ENCODE results near the gene IRX2.

The IRX2 gene

DNA sequence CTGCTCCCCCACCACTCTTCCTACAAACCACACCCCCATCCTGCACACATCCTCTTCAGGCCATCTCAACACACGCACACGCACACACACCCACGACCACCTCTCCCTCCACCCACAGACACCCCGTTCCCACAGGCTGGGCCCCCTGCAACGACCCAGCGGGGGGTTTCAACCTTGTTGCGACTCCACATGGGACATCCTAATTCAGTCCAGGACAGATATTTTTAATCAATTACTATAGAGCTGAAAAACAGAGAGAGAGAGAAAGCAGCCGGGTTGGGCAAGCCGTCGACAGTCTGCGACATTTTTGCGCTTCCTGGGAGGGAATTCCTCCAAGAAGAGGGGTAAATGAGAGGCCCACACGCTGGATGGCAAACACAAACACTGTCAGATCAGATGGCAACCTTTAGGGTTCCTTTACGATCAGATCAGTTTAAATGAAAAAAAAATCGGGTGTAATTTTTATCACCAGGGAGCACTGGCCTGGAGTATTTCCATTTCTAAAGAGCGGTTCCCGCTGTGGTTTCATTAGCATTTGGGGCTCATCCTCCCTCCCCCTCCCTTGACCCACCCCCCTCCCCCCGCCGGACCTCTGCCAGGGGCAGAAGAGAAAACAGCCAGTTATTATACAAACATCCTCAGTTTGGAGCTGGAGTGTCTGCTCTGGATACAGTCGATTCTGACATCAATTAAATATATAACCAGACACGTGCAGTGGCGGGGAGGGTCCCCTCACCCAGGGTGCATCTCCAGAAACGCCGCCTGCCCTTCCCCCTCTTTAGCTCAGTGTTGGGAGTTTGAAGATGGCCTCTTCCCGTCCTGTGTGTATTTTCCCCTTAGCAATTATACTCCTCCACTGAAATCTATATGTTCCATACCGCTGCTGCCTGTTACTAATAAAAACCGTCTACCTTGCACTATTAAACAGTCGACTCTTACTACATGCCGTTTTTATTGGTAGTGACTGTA is 2.3 kb upstream of the IRX2 start:
- ChIA-PET POLR2A (no interaction called here), CTCF (no interaction called here)
- TF ChIP-seq, protein P1, sequence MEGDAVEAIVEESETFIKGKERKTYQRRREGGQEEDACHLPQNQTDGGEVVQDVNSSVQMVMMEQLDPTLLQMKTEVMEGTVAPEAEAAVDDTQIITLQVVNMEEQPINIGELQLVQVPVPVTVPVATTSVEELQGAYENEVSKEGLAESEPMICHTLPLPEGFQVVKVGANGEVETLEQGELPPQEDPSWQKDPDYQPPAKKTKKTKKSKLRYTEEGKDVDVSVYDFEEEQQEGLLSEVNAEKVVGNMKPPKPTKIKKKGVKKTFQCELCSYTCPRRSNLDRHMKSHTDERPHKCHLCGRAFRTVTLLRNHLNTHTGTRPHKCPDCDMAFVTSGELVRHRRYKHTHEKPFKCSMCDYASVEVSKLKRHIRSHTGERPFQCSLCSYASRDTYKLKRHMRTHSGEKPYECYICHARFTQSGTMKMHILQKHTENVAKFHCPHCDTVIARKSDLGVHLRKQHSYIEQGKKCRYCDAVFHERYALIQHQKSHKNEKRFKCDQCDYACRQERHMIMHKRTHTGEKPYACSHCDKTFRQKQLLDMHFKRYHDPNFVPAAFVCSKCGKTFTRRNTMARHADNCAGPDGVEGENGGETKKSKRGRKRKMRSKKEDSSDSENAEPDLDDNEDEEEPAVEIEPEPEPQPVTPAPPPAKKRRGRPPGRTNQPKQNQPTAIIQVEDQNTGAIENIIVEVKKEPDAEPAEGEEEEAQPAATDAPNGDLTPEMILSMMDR (IDR thresholded peaks at IDR 0.05; ENCODE audit: control extremely low read depth, extremely low read depth, low read depth, missing control alignments): no peak
- DNase-seq (ENCODE audit: extremely low spot score): no peak

DNA sequence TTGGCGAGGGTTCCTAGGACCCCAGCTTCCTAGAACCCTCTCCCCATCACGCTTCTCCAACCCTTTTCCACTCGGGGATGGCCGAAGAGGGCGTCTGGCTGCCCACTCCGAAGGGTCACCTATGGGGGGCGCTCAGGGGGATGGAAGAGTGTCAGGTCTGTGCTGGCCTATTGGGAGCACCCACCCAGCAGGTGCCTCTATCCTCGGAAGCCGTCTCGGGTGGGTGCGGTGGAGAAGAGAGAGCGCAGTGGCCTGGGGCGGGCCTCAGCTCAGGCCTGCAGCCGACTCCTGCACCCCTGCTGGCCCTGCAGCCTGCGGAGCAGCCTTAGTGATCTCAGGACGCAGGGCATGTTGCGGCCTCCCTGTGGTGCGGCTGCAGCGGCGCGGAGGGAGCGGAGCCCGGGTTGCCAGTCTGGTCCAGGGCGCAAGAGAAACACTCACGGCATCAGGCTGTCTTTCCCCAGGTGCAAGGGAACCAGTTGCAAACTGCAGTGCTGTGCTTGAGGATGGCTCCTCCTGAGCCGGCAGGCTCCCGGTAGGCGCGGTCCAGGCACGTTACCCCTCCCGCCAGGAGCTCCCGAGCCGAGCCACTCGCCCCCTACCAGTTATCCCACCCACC is 1.5 kb upstream of the IRX2 start:
- CTCF ChIA-PET: no interaction called here
- POLR2A ChIA-PET: no interaction called here
- TF ChIP-seq, protein P1 (IDR thresholded peaks at IDR 0.05; ENCODE audit: control extremely low read depth, extremely low read depth, low read depth, missing control alignments): no peak
- no peak for DNase-seq (ENCODE audit: extremely low spot score)

DNA sequence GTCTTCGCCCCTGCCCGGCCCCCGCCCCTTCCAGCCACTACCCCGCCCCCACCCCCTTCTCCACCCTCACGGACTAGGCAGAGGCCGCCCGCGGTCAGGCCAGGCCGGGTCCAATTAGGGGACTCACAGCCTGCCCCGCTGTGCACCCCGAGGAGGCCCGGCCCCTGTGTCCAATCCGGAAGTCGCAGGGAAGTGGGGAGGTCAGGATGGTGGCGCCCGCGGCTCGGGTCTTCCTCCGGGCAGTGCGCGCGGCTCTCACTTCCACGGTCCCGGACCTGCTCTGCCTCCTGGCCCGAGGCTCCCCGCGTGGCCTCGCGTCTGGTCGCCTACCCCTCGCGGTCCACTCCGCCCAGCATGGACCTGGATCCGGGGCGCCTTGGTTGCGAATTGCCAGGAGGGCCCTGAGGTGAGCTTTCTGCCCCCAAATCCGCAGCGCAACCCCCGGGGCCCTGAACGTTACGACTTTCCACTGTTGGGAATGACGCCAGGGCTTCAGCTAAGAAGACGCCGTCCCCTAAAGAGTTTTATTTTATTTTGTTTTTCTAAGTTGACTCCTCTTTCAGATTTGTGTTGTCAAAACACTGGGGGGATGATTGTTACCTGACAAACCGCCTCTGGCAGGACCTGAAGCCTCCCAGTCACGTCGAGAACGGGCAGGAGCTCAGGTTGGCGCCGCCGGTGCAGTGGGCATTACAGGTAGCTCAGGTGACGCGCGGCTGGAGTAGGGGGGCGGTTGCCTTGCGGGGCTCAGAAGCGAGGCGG is 763 bp upstream of the IRX2 start:
- TF ChIP-seq, protein P1 (IDR thresholded peaks at IDR 0.05; ENCODE audit: control extremely low read depth, extremely low read depth, low read depth, missing control alignments): no peak
- DNase-seq (ENCODE audit: extremely low spot score): no peak
- CTCF ChIA-PET: no interaction called here
- POLR2A ChIA-PET: no interaction called here

DNA sequence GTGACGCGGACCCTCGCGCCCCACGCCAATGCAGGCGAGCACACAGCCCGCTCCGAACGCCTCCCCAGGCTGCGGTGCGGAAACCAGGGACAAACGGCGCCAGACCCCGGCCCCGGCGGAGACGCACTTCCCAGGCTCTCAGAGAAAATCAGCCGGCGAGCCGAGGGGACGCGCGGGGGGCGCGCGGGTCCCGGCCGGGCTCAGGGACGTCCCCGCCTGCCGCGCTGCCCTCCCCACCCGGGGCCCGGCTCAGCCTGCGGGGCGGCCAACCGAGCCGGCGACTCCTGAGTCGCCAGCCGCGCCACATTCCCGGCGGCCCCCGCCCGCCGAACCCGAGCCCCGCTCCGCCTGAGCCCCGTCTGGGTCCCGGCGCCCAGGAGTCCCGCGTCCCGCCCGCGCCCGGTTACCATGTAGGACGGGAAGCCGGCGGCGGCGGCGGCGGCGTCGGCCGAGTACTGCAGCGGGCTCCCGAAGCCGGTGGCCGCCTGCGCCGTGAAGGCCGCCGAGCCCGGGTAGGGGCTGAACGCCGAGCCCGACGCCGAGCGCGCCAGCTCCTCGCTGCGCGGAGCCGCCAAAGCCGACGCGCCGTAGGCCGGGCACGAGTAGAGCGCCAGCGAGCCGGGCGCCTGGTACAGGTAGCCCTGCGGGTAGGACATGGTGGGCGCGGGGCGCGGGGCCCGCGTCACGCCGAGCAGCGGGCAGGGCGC is 566 bp downstream of the IRX2 start:
- TF ChIP-seq, protein P1 (IDR thresholded peaks at IDR 0.05; ENCODE audit: control extremely low read depth, extremely low read depth, low read depth, missing control alignments): no peak
- CTCF ChIA-PET: no interaction called here
- POLR2A ChIA-PET: no interaction called here
- DNase-seq (ENCODE audit: extremely low spot score): no peak

DNA sequence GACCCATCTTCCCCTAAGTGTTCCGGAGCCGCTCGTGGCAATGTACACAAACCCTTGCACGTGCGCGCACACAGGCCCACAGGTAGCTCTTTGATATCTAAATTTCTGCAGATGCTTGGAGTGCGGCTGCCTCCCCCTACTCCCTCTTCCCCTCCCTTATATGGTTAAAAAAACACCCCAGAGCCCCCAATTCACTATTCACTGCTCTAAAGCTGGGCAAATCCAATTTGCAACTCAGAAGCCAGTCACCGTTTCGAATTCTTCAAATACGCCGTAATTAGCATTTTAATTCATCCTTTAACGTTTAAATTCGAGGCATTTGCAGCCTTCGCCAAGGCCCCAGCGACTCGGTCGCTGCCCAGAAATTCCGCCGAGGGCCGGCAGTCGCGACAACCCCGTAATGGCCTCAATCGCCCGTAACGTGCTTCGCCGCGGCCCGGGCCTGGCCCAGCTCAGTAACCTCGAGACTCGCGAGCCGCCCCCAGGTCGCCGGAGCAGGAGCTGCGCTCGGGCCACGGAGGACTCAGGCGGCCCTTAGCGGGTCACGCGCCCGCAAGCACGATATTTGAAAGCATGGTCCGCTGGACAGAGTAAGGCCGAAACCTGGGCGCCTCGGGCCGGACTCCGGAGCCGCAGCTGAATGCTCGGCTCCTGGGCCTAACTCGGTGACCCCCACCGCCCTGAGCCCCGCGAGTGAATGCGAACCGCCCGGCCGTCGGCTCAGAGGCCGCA is 1.3 kb downstream of the IRX2 start:
- no peak for DNase-seq (ENCODE audit: extremely low spot score)
- POLR2A ChIA-PET: no interaction called here
- CTCF ChIA-PET: no interaction called here
- TF ChIP-seq, protein P1 (IDR thresholded peaks at IDR 0.05; ENCODE audit: control extremely low read depth, extremely low read depth, low read depth, missing control alignments): no peak
